ENCODE measurements around the gene PARN. TPM values are rescaled to one million over a fixed set of nuclear protein-coding genes. Genes with fewer than 3 reads are reported as not detected.
"Not testable (repeated sequence)": the region's sequence is repeated elsewhere in the genome, so short reads cannot be mapped to it uniquely, and the experiment has no call there.

PARN gene
- total RNA-seq, 2 experiments from 2014 or later: 43.0 to 45.6 TPM

DNA sequence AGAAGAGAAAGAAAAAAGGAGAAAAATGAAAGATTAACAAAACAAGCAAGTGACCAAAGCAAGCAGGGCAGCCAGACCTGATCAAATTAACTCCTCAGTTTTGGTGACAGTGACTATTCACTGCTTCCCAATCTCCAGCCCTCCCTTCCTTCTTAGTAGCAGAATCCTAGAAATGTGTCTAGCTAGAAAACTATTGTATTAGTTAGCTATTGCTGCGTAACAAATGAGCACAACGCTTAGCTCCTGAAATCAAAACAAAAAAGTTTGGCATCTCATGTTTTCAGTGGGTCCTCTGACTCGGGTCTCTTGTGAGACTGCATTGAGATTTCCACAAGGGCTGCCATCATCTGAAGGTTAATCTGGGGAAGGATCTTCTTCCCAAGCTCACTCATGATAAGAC, 213.9 kb downstream of the PARN start:
- no peak for ATAC-seq
- H3K9me3 Mint-ChIP-seq: peaks cover 4% of the 10 kb centered on the region
- intact Hi-C loops (cut with micrococcal nuclease): no loop called here
- H3K27ac Mint-ChIP-seq: no peak overlapping the region
- no peak overlapping the region for H3K4me3 Mint-ChIP-seq
- DNase-seq: no peak
- no peaks in the 10 kb centered on the region for H3K4me1 Mint-ChIP-seq (ENCODE audit: low read depth)
- CTCF ChIA-PET: no interaction called here
- no peaks in the 10 kb centered on the region for H3K27me3 Mint-ChIP-seq
- POLR2A ChIA-PET: no interaction called here
- TF ChIP-seq, protein P1, sequence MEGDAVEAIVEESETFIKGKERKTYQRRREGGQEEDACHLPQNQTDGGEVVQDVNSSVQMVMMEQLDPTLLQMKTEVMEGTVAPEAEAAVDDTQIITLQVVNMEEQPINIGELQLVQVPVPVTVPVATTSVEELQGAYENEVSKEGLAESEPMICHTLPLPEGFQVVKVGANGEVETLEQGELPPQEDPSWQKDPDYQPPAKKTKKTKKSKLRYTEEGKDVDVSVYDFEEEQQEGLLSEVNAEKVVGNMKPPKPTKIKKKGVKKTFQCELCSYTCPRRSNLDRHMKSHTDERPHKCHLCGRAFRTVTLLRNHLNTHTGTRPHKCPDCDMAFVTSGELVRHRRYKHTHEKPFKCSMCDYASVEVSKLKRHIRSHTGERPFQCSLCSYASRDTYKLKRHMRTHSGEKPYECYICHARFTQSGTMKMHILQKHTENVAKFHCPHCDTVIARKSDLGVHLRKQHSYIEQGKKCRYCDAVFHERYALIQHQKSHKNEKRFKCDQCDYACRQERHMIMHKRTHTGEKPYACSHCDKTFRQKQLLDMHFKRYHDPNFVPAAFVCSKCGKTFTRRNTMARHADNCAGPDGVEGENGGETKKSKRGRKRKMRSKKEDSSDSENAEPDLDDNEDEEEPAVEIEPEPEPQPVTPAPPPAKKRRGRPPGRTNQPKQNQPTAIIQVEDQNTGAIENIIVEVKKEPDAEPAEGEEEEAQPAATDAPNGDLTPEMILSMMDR (IDR thresholded peaks at IDR 0.05): no peak
- H3K36me3 Mint-ChIP-seq (ENCODE audit: low read depth): peaks cover 3% of the 10 kb centered on the region

DNA sequence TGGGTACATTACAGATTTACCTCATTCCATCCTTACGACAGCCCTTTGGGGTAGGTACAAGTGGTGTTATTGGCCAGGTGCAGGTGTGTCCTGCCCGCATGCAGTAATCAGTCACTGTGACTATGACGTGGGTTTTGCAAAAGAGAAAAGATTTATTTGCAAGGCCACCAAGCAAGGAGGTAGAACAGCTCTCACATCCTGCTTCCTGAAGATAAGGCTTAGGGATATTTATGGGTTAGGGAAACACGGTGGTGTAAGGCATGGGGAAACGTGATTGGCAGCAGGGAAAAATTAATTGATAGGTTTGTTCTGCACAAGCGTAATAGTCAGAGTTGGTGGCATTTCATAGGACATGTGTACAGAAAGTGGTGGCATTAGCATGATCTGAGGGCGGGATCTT, 214.8 kb downstream of the PARN start:
- ATAC-seq: no peak
- intact Hi-C loops (cut with micrococcal nuclease): no loop called here
- Mint-ChIP-seq H3K36me3 (ENCODE audit: low read depth) (peaks cover 3% of the 10 kb centered on the region), H3K27me3 (no peaks in the 10 kb centered on the region), H3K4me1 (ENCODE audit: low read depth) (no peaks in the 10 kb centered on the region), H3K4me3 (no peak overlapping the region), H3K27ac (no peak overlapping the region), H3K9me3 (peaks cover 4% of the 10 kb centered on the region)
- DNase-seq: no peak
- POLR2A ChIA-PET: no interaction called here
- CTCF ChIA-PET: no interaction called here
- TF ChIP-seq, protein P1 (IDR thresholded peaks at IDR 0.05): no peak

DNA sequence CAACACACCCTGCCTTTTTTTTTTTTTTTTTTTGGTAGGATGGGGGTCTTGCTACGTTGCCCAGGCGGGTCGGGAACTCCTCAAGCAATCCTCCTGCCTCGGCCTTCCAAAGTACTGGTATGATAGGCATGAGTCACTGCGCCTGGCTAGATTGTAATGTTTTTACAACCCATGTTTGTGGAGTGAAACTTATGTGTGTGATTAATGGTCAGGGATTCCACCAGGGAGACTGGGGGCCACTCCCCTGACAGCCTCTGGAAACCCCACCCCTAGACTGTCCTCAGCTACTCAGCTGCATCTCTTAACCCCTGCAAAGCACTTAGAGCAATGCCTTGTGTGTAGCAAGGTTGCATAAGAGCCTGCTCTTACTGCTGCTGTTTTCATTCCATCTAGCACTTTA, 220.5 kb downstream of the PARN start:
- TF ChIP-seq, protein P1 (IDR thresholded peaks at IDR 0.05): no peak

DNA sequence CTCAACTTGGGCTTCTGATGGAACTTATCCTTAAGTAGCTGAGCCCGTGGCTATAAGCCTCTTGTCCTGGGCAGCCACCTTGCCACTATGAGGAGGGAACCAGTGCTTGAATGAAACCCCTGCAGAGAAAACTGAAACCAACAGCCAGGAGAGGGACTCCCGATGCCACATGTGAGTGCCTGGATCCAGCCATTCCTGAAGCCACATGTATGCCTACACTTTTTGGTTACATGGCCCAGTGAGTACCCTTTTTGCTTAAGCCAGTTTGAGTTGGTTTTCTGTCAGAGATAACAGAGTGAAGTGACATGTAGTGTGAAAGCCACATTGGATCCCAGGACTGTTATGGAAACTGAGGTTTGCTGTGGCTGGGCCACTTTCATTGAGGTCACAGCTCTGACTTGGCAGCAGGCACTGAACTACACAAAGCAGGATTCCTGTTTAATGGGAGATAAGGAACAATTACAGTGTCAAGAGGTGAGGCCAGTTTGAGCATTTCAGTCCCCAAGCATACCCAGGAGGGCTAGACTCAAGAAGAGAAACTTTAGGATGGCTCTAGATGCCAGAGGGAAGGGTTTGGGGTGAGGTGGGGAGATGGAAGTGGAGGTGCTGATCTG, 222.2 kb downstream of the PARN start:
- DNase-seq (no peak), ATAC-seq (no peak)
- H3K36me3 Mint-ChIP-seq (ENCODE audit: low read depth): no peaks in the 10 kb centered on the region
- POLR2A ChIA-PET: interaction anchor here (0.6 kb wide), 1 partner anchor 591 kb away, joined by 3 read pairs; no protein-coding TSS in a partner anchor
- H3K9me3 Mint-ChIP-seq: no peaks in the 10 kb centered on the region
- H3K4me3 Mint-ChIP-seq: no peak overlapping the region
- H3K4me1 Mint-ChIP-seq (ENCODE audit: low read depth): no peaks in the 10 kb centered on the region
- CTCF ChIA-PET: interaction anchor here (1.0 kb wide), 1 partner anchor 10 kb away, joined by 3 read pairs; no protein-coding TSS in a partner anchor
- intact Hi-C loops (cut with micrococcal nuclease): no loop called here
- TF ChIP-seq, protein P1 (IDR thresholded peaks at IDR 0.05): no peak
- H3K27ac Mint-ChIP-seq: no peak overlapping the region
- no peaks in the 10 kb centered on the region for H3K27me3 Mint-ChIP-seq

More for the DNA sequence above, 220.5 kb downstream of the PARN start:
- Mint-ChIP-seq H3K36me3 (ENCODE audit: low read depth) (no peaks in the 10 kb centered on the region), H3K27ac (no peak overlapping the region), H3K4me3 (no peak overlapping the region), H3K4me1 (ENCODE audit: low read depth) (no peaks in the 10 kb centered on the region), H3K27me3 (no peaks in the 10 kb centered on the region), H3K9me3 (no peaks in the 10 kb centered on the region)
- DNase-seq: no peak
- ATAC-seq: no peak
- ChIA-PET CTCF (no interaction called here), POLR2A (no interaction called here)
- intact Hi-C loops (cut with micrococcal nuclease): no loop called here

DNA sequence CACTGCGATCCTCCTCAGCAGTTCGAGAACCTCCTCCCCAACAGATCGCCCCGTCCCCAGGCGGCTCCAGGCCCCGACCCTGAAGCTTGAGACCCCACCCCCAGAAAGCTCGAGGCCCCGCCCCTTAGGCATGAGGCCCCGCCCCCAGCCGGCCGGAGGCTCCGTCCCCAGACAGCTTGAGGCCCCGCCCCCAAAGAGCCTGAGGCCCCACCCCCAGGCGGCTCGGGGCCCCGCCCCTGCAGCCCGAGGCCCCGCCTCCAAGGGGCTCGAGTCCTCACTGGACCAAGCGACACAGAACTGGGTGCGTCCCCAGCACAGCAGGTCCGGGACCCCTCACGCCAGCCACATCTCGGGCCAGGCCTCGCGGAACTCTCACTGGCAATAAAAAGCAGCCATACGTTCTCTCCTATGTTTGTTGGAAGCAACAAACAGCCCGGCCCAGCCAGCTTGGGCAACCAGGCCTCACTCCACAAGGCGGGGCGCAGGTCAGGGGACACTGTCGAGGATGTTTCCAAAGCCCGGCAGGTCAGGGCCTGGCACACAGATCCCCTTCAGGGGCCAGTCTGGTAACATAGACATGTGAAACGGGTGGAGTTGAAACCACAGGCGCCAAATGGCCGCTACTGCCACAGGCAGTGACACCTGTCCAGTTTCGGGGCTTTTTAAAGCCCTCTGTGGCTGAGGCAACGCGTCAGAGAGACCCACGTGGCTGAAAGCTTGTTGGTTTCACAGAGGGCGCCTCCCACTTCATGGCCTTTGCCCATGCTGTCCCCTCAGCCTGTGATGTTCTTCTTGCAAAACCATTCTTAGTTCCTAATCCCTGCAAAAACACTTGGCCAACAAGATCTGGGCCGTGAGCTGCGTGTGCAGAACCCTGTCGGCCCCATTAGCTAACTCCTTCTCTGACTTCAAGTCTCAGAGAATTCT, 224.2 kb downstream of the PARN start:
- CTCF ChIA-PET: no interaction called here
- H3K4me1 Mint-ChIP-seq (ENCODE audit: low read depth): no peaks in the 10 kb centered on the region
- peak; percentile 69 for ATAC-seq
- intact Hi-C loops (cut with micrococcal nuclease): no loop called here
- H3K4me3 Mint-ChIP-seq: no peak overlapping the region
- H3K36me3 Mint-ChIP-seq (ENCODE audit: low read depth): no peaks in the 10 kb centered on the region
- TF ChIP-seq, protein P1 (IDR thresholded peaks at IDR 0.05): no peak
- H3K27ac Mint-ChIP-seq: no peak overlapping the region
- peak; percentile 34 for DNase-seq
- H3K9me3 Mint-ChIP-seq: no peaks in the 10 kb centered on the region
- no peaks in the 10 kb centered on the region for H3K27me3 Mint-ChIP-seq
- POLR2A ChIA-PET: no interaction called here

DNA sequence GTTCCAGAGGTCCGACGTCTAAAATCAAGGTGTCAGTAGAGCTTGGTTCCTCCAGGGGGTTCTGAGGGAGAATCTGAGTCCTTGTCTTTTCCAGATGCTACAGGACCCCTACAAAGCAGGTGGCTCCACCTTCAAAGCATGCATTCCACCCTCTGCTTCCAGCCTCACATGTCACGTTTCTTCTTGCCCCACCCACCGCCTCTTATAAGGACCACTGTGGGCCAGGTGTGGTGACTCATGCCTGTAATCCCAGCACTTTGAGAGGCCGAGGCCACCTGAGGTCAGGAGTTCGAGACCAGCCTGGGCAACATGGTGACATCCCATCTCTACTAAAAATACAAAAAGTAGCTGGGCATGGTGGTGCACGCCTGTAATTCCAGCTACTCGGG, 227.1 kb downstream of the PARN start:
- DNase-seq; intact Hi-C loops (cut with micrococcal nuclease); H3K27ac Mint-ChIP-seq; H3K4me1 Mint-ChIP-seq (ENCODE audit: low read depth); H3K27me3 Mint-ChIP-seq; ATAC-seq; H3K9me3 Mint-ChIP-seq; H3K36me3 Mint-ChIP-seq (ENCODE audit: low read depth); H3K4me3 Mint-ChIP-seq; CTCF ChIA-PET; POLR2A ChIA-PET: not testable (repeated sequence)

DNA sequence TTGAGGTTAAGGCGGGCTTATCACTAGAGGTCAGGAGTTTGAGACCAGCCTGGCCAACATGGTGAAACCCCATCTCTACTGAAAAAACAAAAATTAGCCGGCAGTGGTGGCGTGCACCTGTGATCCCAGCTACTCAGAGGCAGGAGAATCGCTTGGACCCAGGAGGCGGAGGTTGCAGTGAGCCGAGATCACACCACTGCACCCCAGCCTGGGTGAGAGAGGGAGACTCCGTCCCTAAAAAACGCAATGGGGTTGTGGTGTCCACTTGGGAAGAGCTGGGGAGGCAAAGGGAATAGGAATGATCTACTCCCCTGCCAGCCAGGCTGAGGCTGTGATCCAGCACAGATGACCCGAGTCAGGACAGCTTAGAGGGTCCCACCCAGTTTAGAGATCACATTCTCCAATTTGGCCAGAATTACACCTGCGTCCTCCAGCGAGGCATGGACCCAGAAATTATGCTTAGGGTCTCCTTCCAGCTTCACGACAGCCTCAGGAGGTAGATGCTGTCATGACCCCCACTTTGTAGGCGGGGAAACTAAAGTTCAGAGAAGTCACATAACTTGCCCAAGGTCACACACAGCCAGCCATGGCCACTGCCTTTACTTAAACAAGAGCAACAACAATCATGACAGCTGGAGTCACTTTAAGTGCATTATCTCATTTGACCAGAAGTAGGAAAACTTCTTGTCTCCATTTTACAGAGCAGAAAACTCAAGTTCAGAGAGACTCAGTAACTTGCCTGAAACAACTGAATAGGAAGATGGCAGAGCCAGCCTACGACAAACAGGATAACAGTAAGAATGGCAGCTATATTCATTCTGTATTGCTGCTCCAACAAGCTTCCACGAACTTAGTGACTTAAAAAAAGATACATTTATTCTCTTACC, 227.7 kb downstream of the PARN start:
- intact Hi-C loops (cut with micrococcal nuclease); ATAC-seq; H3K4me1 Mint-ChIP-seq (ENCODE audit: low read depth): not testable (repeated sequence)

More for the DNA sequence above, 227.7 kb downstream of the PARN start:
- POLR2A ChIA-PET; H3K4me3 Mint-ChIP-seq; H3K36me3 Mint-ChIP-seq (ENCODE audit: low read depth); CTCF ChIA-PET; H3K27me3 Mint-ChIP-seq; DNase-seq; H3K27ac Mint-ChIP-seq; H3K9me3 Mint-ChIP-seq: not testable (repeated sequence)
